K562 (cell line): ENCODE results near the gene LRP10. TPM values are rescaled to one million over a fixed set of nuclear protein-coding genes. Genes with fewer than 3 reads are reported as not detected.

ENCODE experiments used
- ATAC-seq: fragments of 200-7000 bp; cut with Tn5 transposase; 3 replicates; pipeline ENCODE4 v1.9.1; 2020; ENCODE audit warnings: moderate library complexity
- BruUV-seq: library from RNA; stranded (reverse); fragments of 400-500 nt; replicated peaks from 2 replicates; lab custom pipeline; 2021; lab: Mats Ljungman, UMichigan
- CTCF ChIA-PET: fragments of 300-600 bp; formaldehyde crosslinking; extraction: SDS; loops from one replicate; lab custom pipeline; 2021; ENCODE audit warnings: low intra/inter-chr PET ratio; lab: Yijun Ruan, JAX
- POLR2A ChIA-PET: fragments of 300-600, 350-650 bp; sonication (Branson Sonifier 250); formaldehyde crosslinking; extraction: SDS; loops from one replicate; lab custom pipeline; 2021; ENCODE audit warnings: antibody characterized with exemption, inconsistent platforms; lab: Yijun Ruan, JAX
- DNase-seq, 4 experiments: peaks; one replicate each; pipeline versions ENCODE4 v3.0.0 to v3.0.0-alpha.2; 2011 to 2018; ENCODE audit warnings: low spot score in 3 of 4, mixed read lengths in 3 of 4; ENCODE audit errors: extremely low read depth in 1 of 4
- FAIRE-seq: peaks from 2 replicates; lab custom pipeline; 2011; peaks lifted over from hg19 to GRCh38; lab: Jason Lieb, UNC
- H2AFZ ChIP-seq: 2 replicates; pipeline ENCODE4 v1.6.0; 2011; ENCODE audit warnings: low read depth, low read length, control low read depth, inconsistent platforms
- H3K27ac ChIP-seq: fragments of 200-600 bp; 3 replicates; pipeline ENCODE4 v1.8.0; 2011; ENCODE audit warnings: low read depth, mild to moderate bottlenecking, control low read depth, inconsistent platforms, low read length, moderate library complexity, mixed read lengths; ENCODE audit errors: extremely low read depth
- H3K27me3 ChIP-seq, 2 experiments: fragments of 300-600 bp in 1 of 2; 2 replicates in 1 of 2; 3 replicates in 1 of 2; pipeline versions ENCODE4 v1.6.0 to v1.8.0; 2011; ENCODE audit warnings: inconsistent platforms in 2 of 2, low read length in 2 of 2, mild to moderate bottlenecking in 1 of 2, mixed read lengths in 1 of 2, moderate library complexity in 1 of 2; ENCODE audit not compliant: control insufficient read depth in 2 of 2, insufficient read depth in 2 of 2
- H3K36me3 ChIP-seq: fragments of 300-600 bp; 3 replicates; pipeline ENCODE4 v1.8.0; 2011; ENCODE audit warnings: mild to moderate bottlenecking, low read length, inconsistent platforms; ENCODE audit not compliant: control insufficient read depth, insufficient read depth
- H3K4me1 ChIP-seq, 2 experiments: fragments of 200-600 bp in 1 of 2; replicated peaks in 1 of 2; 2 replicates in 1 of 2; 3 replicates in 1 of 2; pipeline versions ENCODE4 v1.5.1 to v1.8.0; 2011; ENCODE audit warnings: inconsistent platforms in 2 of 2, low read length in 2 of 2, mild to moderate bottlenecking in 1 of 2, mixed read lengths in 1 of 2, moderate library complexity in 1 of 2; ENCODE audit not compliant: control insufficient read depth in 2 of 2, insufficient read depth in 2 of 2
- H3K4me2 ChIP-seq: 2 replicates; pipeline ENCODE4 v1.6.1; 2011; ENCODE audit warnings: low read length, control low read depth, inconsistent platforms, mixed read lengths; ENCODE audit not compliant: insufficient read depth
- H3K4me3 ChIP-seq: fragments of 200-600 bp; sonication (generic), shearing (Covaris generic); 2 replicates; pipeline ENCODE4 v1.5.1; 2016; ENCODE audit warnings: control low read depth, inconsistent platforms
- H3K79me2 ChIP-seq: fragments of 200-600 bp; 3 replicates; pipeline ENCODE4 v1.8.0; 2011; ENCODE audit warnings: low read length, inconsistent platforms; ENCODE audit not compliant: control insufficient read depth, insufficient read depth
- H3K9ac ChIP-seq, 2 experiments: 2 replicates each; pipeline versions ENCODE4 v1.6.0 to v1.6.1; 2011; ENCODE audit warnings: low read depth in 2 of 2, low read length in 2 of 2, control low read depth in 1 of 2, inconsistent platforms in 1 of 2, mild to moderate bottlenecking in 1 of 2, mixed read lengths in 1 of 2; ENCODE audit not compliant: insufficient read depth in 1 of 2
- H3K9me1 ChIP-seq: one replicate; pipeline ENCODE4 v1.6.0; 2011; ENCODE audit warnings: inconsistent platforms, mild to moderate bottlenecking, low read length, moderate library complexity; ENCODE audit not compliant: control insufficient read depth, insufficient read depth
- H3K9me3 ChIP-seq: replicated peaks from 2 replicates; pipeline ENCODE4 v1.5.1; 2011; ENCODE audit warnings: low read depth, low read length, inconsistent platforms; ENCODE audit not compliant: control insufficient read depth, insufficient read depth
- H4K20me1 ChIP-seq: replicated peaks from 2 replicates; pipeline ENCODE4 v1.6.1; 2011; ENCODE audit warnings: low read length, inconsistent platforms, mixed read lengths; ENCODE audit not compliant: control insufficient read depth, insufficient read depth
- FOS ChIP-seq: IDR thresholded peaks from 3 replicates; pipeline ENCODE4 v1.6.1; 2011; ENCODE audit not compliant: insufficient read length; ENCODE audit errors: extremely low read depth
- HDAC1 ChIP-seq, 2 experiments: fragments of 450-650 bp; IDR thresholded peaks; 2 replicates each; pipeline ENCODE4 v1.6.1; 2016 to 2017; ENCODE audit warnings: inconsistent platforms in 1 of 2, mild to moderate bottlenecking in 1 of 2, moderate library complexity in 1 of 2
- PREB ChIP-seq: sonication (generic); formaldehyde crosslinking; IDR thresholded peaks from 2 replicates; pipeline ENCODE4 v1.8.1; 2023; ENCODE audit warnings: mild to moderate bottlenecking, missing genetic modification reagents
- PTTG1 ChIP-seq: fragments of 450-650 bp; IDR thresholded peaks from 2 replicates; pipeline ENCODE4 v1.6.1; 2016; ENCODE audit warnings: low read depth, mild to moderate bottlenecking, missing genetic modification characterization, missing compliant biosample characterization
- SMAD2 ChIP-seq: fragments of 150-350 bp; IDR thresholded peaks from 2 replicates; pipeline ENCODE4 v1.6.1; 2014; ENCODE audit warnings: low read depth, mild to moderate bottlenecking, low read length
- SMAD3 ChIP-seq: fragments of 450-650 bp; formaldehyde crosslinking; conservative IDR thresholded peaks from 2 replicates; pipeline ENCODE4 v1.4.0; 2020; ENCODE audit warnings: mild to moderate bottlenecking
- SMARCB1 ChIP-seq: IDR thresholded peaks from 2 replicates; pipeline ENCODE4 v1.6.1; 2011; ENCODE audit warnings: improper control_type of control experiment, low read depth; ENCODE audit not compliant: insufficient read length
- SNIP1 ChIP-seq: fragments of 450-650 bp; IDR thresholded peaks from 2 replicates; pipeline ENCODE4 v1.7.1; 2017; ENCODE audit warnings: low read depth, mild to moderate bottlenecking
- ZBTB2 ChIP-seq: fragments of 450-650 bp; IDR thresholded peaks from 2 replicates; pipeline ENCODE4 v1.6.1; 2016; ENCODE audit warnings: antibody characterized with exemption
- ZNF12 ChIP-seq: sonication (generic); formaldehyde crosslinking; IDR thresholded peaks from 2 replicates; pipeline ENCODE4 v1.4.0; 2020; ENCODE audit warnings: mild to moderate bottlenecking, missing genetic modification reagents
- ZNF140 ChIP-seq: fragments of 250-450 bp; sonication (Bioruptor Pico); IDR thresholded peaks from 2 replicates; pipeline ENCODE4 v1.8.0; 2021; ENCODE audit warnings: moderate library complexity, mild to moderate bottlenecking, inconsistent platforms
- ZNF174 ChIP-seq: fragments of 250-450 bp; sonication (Bioruptor Pico); IDR thresholded peaks from 2 replicates; pipeline ENCODE4 v1.4.0; 2020; ENCODE audit warnings: mild to moderate bottlenecking
- ZNF778 ChIP-seq: fragments of 450-650 bp; formaldehyde crosslinking; IDR thresholded peaks from 2 replicates; pipeline ENCODE4 v1.4.0; 2020; ENCODE audit warnings: mild to moderate bottlenecking, moderate library complexity
- WGBS: fragments of 100-300 bp; shearing (Covaris generic); methylation state at CpG from one replicate; pipeline ENCODE4 v1.1.6; 2016; ENCODE audit warnings: low coverage, mixed read lengths; ENCODE audit not compliant: insufficient coverage; ENCODE audit errors: missing lambda C conversion rate; 5-methylcytosine and 5-hydroxymethylcytosine counted together
- in situ Hi-C: fragments of 300-500 bp; cut with MboI; formaldehyde crosslinking; loops from 4 replicates; pipeline ENCODE4 v1.15.0; 2018; ENCODE audit warnings: inconsistent platforms, mixed read lengths
- intact Hi-C: fragments of 100-400 bp; cut with micrococcal nuclease; formaldehyde crosslinking; loops from 2 replicates; pipeline ENCODE4 v1.14.2; 2022
- polyA plus RNA-seq, 8 experiments: library from polyadenylated mRNA; depleted of rRNA in 4 of 8; stranded (reverse) in 5 of 8; unstranded in 3 of 8; fragments of >200 nt; fragmentation: Nextera tagmentation in 2 of 8; fragmentation: Illumina TruSeq in 1 of 8; extraction: Ambion mirVana in 2 of 8; extraction: Trizol in 1 of 8; gene quantifications; 2 replicates each; pipeline versions ENCODE4 v1.2.1 to v1.2.3, GENCODE V29; 2011 to 2014; ENCODE audit warnings: inconsistent platforms in 1 of 8, missing spikeins in 1 of 8
- total RNA-seq, 7 experiments: library from RNA; depleted of rRNA in 6 of 7; stranded (reverse); fragments of >200 nt in 6 of 7; fragmentation: Illumina TruSeq in 2 of 7; extraction: Trizol in 2 of 7; gene quantifications; 2 replicates each; pipeline versions ENCODE4 v1.2.1 to v1.2.3, GENCODE V29; 2011 to 2021; ENCODE audit warnings: low replicate concordance in 1 of 7
- TF ChIP-seq, protein P1 (sequence below): fragments of 450-650 bp; formaldehyde crosslinking; IDR thresholded peaks from 2 replicates; pipeline ENCODE4 v1.4.0; 2022; ENCODE audit warnings: mild to moderate bottlenecking, moderate library complexity
- TF ChIP-seq, protein P2 (sequence below): fragments of 200-800 bp; sonication (Bioruptor generic); IDR thresholded peaks from 2 replicates; pipeline ENCODE4 v1.6.1; 2017; ENCODE audit warnings: missing genetic modification characterization, missing compliant biosample characterization
- TF ChIP-seq, protein P3 (sequence below), 2 experiments: IDR thresholded peaks; 2 replicates each; pipeline ENCODE4 v1.6.1; 2011; ENCODE audit warnings: borderline replicate concordance in 1 of 2, control low read depth in 1 of 2, low read depth in 1 of 2, low read length in 1 of 2, mild to moderate bottlenecking in 1 of 2, mixed read lengths in 1 of 2, moderate library complexity in 1 of 2; ENCODE audit not compliant: insufficient read depth in 1 of 2, insufficient read length in 1 of 2, poor library complexity in 1 of 2, severe bottlenecking in 1 of 2; ENCODE audit errors: extremely low read depth in 1 of 2

Gene LRP10
- total and polyA plus RNA-seq, 9 of the 15 experiments (the other 6 are each of a cell fraction or from before 2014, with no cell fraction given) = 1.3 to 45.5 (median 10.9) TPM

DNA sequence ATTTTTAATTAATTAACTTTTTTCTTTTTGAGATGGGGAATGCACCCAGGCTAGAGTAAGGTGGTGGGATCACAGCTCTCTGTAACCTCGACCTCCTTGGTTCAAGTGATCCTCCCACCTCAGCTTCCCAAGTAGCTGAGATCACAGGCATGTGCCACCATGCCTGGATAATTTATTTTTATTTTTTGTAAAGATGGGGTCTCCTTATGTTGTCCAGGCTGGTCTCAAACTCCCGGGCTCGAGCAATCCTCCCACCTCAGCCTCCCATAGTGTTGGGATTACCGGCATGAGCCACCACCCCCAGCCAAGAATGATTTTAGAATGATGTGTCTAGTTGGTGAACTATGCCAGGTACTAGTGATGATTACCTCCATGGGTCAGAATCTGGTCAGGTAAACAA, 6.6 kb upstream of the LRP10 start:
- Histone ChIP-seq H3K4me1 (peaks cover 6 to 14% of the 10 kb centered on the region in 2 experiments; a peak in 4 of 5 replicates), H3K27me3 (no peaks in the 10 kb centered on the region), H3K36me3 (no peaks in the 10 kb centered on the region), H2AFZ (peak overlapping the region; percentile 56), H3K9ac (no peak overlapping the region), H3K79me2 (no peaks in the 10 kb centered on the region), H3K4me2 (peak overlapping the region; percentile 5; the same call in 1 of the 2 replicates), H3K9me1 (no peaks in the 10 kb centered on the region), H3K27ac (no peak overlapping the region), H4K20me1 (no peaks in the 10 kb centered on the region), H3K4me3 (no peak overlapping the region), H3K9me3 (no peaks in the 10 kb centered on the region)
- intact Hi-C loops = no loop called here
- ATAC-seq (no peak), FAIRE-seq (no peak), DNase-seq (no peak)
- POLR2A ChIA-PET = interaction anchor here (0.7 to 1.1 kb wide), 3 partner anchors 9 to 94 kb away, joined by 3 to 4 read pairs (median 3); no protein-coding TSS in a partner anchor
- WGBS = 18% methylated on average over 4 of the region's 4 CpGs
- no TSS peak for BruUV-seq
- in situ Hi-C loops = no loop called here
- CTCF ChIA-PET = interaction anchor here (1.3 kb wide), 1 partner anchor 42 kb away, joined by 4 read pairs; no protein-coding TSS in a partner anchor
- TF ChIP-seq SMAD2 = no peak
- TF ChIP-seq, protein P1, sequence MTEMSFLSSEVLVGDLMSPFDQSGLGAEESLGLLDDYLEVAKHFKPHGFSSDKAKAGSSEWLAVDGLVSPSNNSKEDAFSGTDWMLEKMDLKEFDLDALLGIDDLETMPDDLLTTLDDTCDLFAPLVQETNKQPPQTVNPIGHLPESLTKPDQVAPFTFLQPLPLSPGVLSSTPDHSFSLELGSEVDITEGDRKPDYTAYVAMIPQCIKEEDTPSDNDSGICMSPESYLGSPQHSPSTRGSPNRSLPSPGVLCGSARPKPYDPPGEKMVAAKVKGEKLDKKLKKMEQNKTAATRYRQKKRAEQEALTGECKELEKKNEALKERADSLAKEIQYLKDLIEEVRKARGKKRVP (CRISPR knock-in tag) = no peak
- TF ChIP-seq, protein P2, sequence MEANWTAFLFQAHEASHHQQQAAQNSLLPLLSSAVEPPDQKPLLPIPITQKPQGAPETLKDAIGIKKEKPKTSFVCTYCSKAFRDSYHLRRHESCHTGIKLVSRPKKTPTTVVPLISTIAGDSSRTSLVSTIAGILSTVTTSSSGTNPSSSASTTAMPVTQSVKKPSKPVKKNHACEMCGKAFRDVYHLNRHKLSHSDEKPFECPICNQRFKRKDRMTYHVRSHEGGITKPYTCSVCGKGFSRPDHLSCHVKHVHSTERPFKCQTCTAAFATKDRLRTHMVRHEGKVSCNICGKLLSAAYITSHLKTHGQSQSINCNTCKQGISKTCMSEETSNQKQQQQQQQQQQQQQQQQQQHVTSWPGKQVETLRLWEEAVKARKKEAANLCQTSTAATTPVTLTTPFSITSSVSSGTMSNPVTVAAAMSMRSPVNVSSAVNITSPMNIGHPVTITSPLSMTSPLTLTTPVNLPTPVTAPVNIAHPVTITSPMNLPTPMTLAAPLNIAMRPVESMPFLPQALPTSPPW = no peak
- TF ChIP-seq HDAC1 (IDR thresholded peaks at IDR 0.05) = no peak
- no peak for TF ChIP-seq SMAD3 (CRISPR knock-in tag)
- no peak for TF ChIP-seq SNIP1
- no peak for TF ChIP-seq ZNF174 (CRISPR knock-in tag)
- TF ChIP-seq SMARCB1 = no peak
- no peak for TF ChIP-seq FOS
- no peak for TF ChIP-seq ZBTB2
- TF ChIP-seq PREB (CRISPR knock-in tag) = no peak
- no peak for TF ChIP-seq ZNF778 (CRISPR knock-in tag)
- no peak for TF ChIP-seq PTTG1 (tag)
- no peak for TF ChIP-seq ZNF140 (CRISPR knock-in tag)
- no peak for TF ChIP-seq ZNF12 (CRISPR knock-in tag)
- TF ChIP-seq, protein P3, sequence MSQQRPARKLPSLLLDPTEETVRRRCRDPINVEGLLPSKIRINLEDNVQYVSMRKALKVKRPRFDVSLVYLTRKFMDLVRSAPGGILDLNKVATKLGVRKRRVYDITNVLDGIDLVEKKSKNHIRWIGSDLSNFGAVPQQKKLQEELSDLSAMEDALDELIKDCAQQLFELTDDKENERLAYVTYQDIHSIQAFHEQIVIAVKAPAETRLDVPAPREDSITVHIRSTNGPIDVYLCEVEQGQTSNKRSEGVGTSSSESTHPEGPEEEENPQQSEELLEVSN (IDR thresholded peaks at IDR 0.05; ENCODE audit: borderline replicate concordance in 1 of 2, extremely low read depth in 1 of 2, insufficient read depth in 1 of 2, insufficient read length in 1 of 2, low read depth in 1 of 2, low read length in 1 of 2, poor library complexity in 1 of 2, severe bottlenecking in 1 of 2) = no peak
